K562 (cell line): ENCODE data around the gene TMEM208. TPM values are rescaled to one million over a fixed set of nuclear protein-coding genes. Genes with fewer than 3 reads are reported as not detected.
A peak's percentile ranks its signal among the peaks of the same experiment; 100 is the strongest.

Experiments
- ATF7 ChIP-seq: fragments of 450-650 bp; IDR thresholded peaks from 2 replicates; pipeline ENCODE4 v1.7.1; 2014; ENCODE audit warnings: mild to moderate bottlenecking, moderate library complexity
- BCOR ChIP-seq: fragments of 450-650 bp; IDR thresholded peaks from 2 replicates; pipeline ENCODE4 v1.6.1; 2016
- BRD9 ChIP-seq: fragments of 450-650 bp; IDR thresholded peaks from 2 replicates; pipeline ENCODE4 v1.6.1; 2018; ENCODE audit warnings: low read depth; ENCODE audit not compliant: partially characterized antibody
- DLX4 ChIP-seq: fragments of 250-450 bp; sonication (Bioruptor Pico); IDR thresholded peaks from 2 replicates; pipeline ENCODE4 v1.6.1; 2021; ENCODE audit warnings: mild to moderate bottlenecking
- JUN ChIP-seq, 2 experiments: sonication (generic) in 1 of 2; formaldehyde crosslinking in 1 of 2; IDR thresholded peaks; 2 replicates each; pipeline versions ENCODE4 v1.6.1 to v1.8.0; 2012 to 2022; ENCODE audit warnings: borderline replicate concordance in 2 of 2, mild to moderate bottlenecking in 2 of 2, improper control_type of control experiment in 1 of 2, low read depth in 1 of 2, low read length in 1 of 2, missing genetic modification reagents in 1 of 2
- LCOR ChIP-seq: sonication (generic); formaldehyde crosslinking; IDR thresholded peaks from 2 replicates; pipeline ENCODE4 v1.8.0; 2022; ENCODE audit warnings: mild to moderate bottlenecking, missing genetic modification reagents
- RBM15 ChIP-seq: fragments of 200-400 bp; formaldehyde crosslinking; IDR thresholded peaks from 2 replicates; pipeline ENCODE4 v1.6.1; 2018; ENCODE audit warnings: mild to moderate bottlenecking, low read length, moderate library complexity; ENCODE audit not compliant: insufficient read depth
- SP2 ChIP-seq: IDR thresholded peaks from 2 replicates; pipeline ENCODE4 v1.6.1; 2011; ENCODE audit warnings: mild to moderate bottlenecking, low read depth, low read length, moderate library complexity; ENCODE audit not compliant: poor library complexity, severe bottlenecking; ENCODE audit errors: extremely low read depth
- SRSF1 ChIP-seq: fragments of 200-400 bp; formaldehyde crosslinking; IDR thresholded peaks from 2 replicates; pipeline ENCODE4 v1.6.1; 2017; ENCODE audit warnings: mild to moderate bottlenecking, low read depth, low read length, moderate library complexity
- TAF1 ChIP-seq: IDR thresholded peaks from 2 replicates; pipeline ENCODE4 v1.6.1; 2011; ENCODE audit warnings: mild to moderate bottlenecking, low read length, moderate library complexity; ENCODE audit not compliant: insufficient read depth, control insufficient read depth, severe bottlenecking; ENCODE audit errors: extremely low read depth
- TBL1XR1 ChIP-seq, 2 experiments: IDR thresholded peaks; 2 replicates each; pipeline ENCODE4 v1.6.1; 2012; ENCODE audit warnings: improper control_type of control experiment in 2 of 2, low read length in 2 of 2, mild to moderate bottlenecking in 1 of 2
- TSHZ1 ChIP-seq: fragments of 250-450 bp; sonication (Bioruptor Pico); IDR thresholded peaks from 2 replicates; pipeline ENCODE4 v1.4.0; 2020; ENCODE audit warnings: mild to moderate bottlenecking, moderate library complexity
- ZFPM2 ChIP-seq: fragments of 250-450 bp; sonication (Bioruptor Pico); IDR thresholded peaks from 2 replicates; pipeline ENCODE4 v1.5.1; 2022; ENCODE audit warnings: mild to moderate bottlenecking
- ZNF133 ChIP-seq: fragments of 250-450 bp; sonication (Bioruptor Pico); IDR thresholded peaks from 2 replicates; pipeline ENCODE4 v1.4.0; 2020; ENCODE audit warnings: mild to moderate bottlenecking
- ZNF140 ChIP-seq: fragments of 250-450 bp; sonication (Bioruptor Pico); IDR thresholded peaks from 2 replicates; pipeline ENCODE4 v1.8.0; 2021; ENCODE audit warnings: moderate library complexity, mild to moderate bottlenecking, inconsistent platforms
- ZNF143 ChIP-seq: sonication (generic); formaldehyde crosslinking; IDR thresholded peaks from 2 replicates; pipeline ENCODE4 v1.9.0; 2022; ENCODE audit warnings: mild to moderate bottlenecking, missing genetic modification reagents
- ZSCAN32 ChIP-seq: fragments of 450-650 bp; formaldehyde crosslinking; IDR thresholded peaks from 2 replicates; pipeline ENCODE4 v1.4.0; 2020; ENCODE audit warnings: mild to moderate bottlenecking, moderate library complexity
- polyA plus RNA-seq, 8 experiments: library from polyadenylated mRNA; depleted of rRNA in 4 of 8; stranded (reverse) in 5 of 8; unstranded in 3 of 8; fragments of >200 nt; fragmentation: Nextera tagmentation in 2 of 8; fragmentation: Illumina TruSeq in 1 of 8; extraction: Ambion mirVana in 2 of 8; extraction: Trizol in 1 of 8; gene quantifications; 2 replicates each; pipeline versions ENCODE4 v1.2.1 to v1.2.3, GENCODE V29; 2011 to 2014; ENCODE audit warnings: inconsistent platforms in 1 of 8, missing spikeins in 1 of 8
- total RNA-seq, 7 experiments: library from RNA; depleted of rRNA in 6 of 7; stranded (reverse); fragments of >200 nt in 6 of 7; fragmentation: Illumina TruSeq in 2 of 7; extraction: Trizol in 2 of 7; gene quantifications; 2 replicates each; pipeline versions ENCODE4 v1.2.1 to v1.2.3, GENCODE V29; 2011 to 2021; ENCODE audit warnings: low replicate concordance in 1 of 7
- TF ChIP-seq, protein P1 (sequence below): sonication (generic); formaldehyde crosslinking; IDR thresholded peaks from 2 replicates; pipeline ENCODE4 v1.8.1; 2023; ENCODE audit warnings: mild to moderate bottlenecking, missing genetic modification reagents

TMEM208 gene
- total and polyA plus RNA-seq, 9 of the 15 experiments (the other 6 are each of a cell fraction or from before 2014, with no cell fraction given) = 31.8 to 239 (median 54.3) TPM

- TF ChIP-seq JUN (IDR thresholded peaks at IDR 0.05; ENCODE audit: borderline replicate concordance, low read depth, low read length) (peak; percentile 71), JUN (CRISPR knock-in tag; IDR thresholded peaks at IDR 0.05; ENCODE audit: borderline replicate concordance) (no peak), SRSF1 (no peak), DLX4 (no peak), ZSCAN32 (no peak), TBL1XR1 (IDR thresholded peaks at IDR 0.05; ENCODE audit: low read length in 2 of 2) (no peak), ZFPM2 (CRISPR knock-in tag) (no peak), ZNF140 (CRISPR knock-in tag) (no peak), LCOR (no peak), TAF1 (peak; percentile 51), RBM15 (no peak), BRD9 (no peak), ZNF143 (CRISPR knock-in tag) (peak; percentile 23; the same call in 1 of the 2 replicates), TSHZ1 (CRISPR knock-in tag) (no peak), SP2 (no peak), ZNF133 (CRISPR knock-in tag) (no peak), ATF7 (peak; percentile 31; the same call in 1 of the 2 replicates), BCOR (no peak)
- TF ChIP-seq, protein P1, sequence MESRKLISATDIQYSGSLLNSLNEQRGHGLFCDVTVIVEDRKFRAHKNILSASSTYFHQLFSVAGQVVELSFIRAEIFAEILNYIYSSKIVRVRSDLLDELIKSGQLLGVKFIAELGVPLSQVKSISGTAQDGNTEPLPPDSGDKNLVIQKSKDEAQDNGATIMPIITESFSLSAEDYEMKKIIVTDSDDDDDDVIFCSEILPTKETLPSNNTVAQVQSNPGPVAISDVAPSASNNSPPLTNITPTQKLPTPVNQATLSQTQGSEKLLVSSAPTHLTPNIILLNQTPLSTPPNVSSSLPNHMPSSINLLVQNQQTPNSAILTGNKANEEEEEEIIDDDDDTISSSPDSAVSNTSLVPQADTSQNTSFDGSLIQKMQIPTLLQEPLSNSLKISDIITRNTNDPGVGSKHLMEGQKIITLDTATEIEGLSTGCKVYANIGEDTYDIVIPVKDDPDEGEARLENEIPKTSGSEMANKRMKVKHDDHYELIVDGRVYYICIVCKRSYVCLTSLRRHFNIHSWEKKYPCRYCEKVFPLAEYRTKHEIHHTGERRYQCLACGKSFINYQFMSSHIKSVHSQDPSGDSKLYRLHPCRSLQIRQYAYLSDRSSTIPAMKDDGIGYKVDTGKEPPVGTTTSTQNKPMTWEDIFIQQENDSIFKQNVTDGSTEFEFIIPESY (CRISPR knock-in tag) = no peak
Measured at GRCh38 chr16:67244387-67245185, 17.7 kb downstream of the TMEM208 start (continued).
